IMR-90 (cell line): ENCODE data around the gene TIAM2. TPM values are rescaled to one million over a fixed set of nuclear protein-coding genes. Genes with fewer than 3 reads are reported as not detected.
A peak's percentile ranks its signal among the peaks of the same experiment; 100 is the strongest.

Experiments
- ATAC-seq: fragments of 200-7000 bp; cut with Tn5 transposase; 2 replicates; pipeline ENCODE4 v1.9.1; 2020; ENCODE audit warnings: low read depth, mild to moderate bottlenecking, moderate library complexity
- BruUV-seq: library from RNA; stranded (reverse); fragments of 400-500 nt; replicated peaks from 2 replicates; lab custom pipeline; 2021; lab: Mats Ljungman, UMichigan
- CTCF ChIA-PET: fragments of 300-600 bp; formaldehyde crosslinking; extraction: SDS; loops from one replicate; lab custom pipeline; 2021; ENCODE audit warnings: antibody characterized with exemption; lab: Yijun Ruan, JAX
- POLR2A ChIA-PET: fragments of 300-600 bp; sonication (Branson Sonifier 250); formaldehyde crosslinking; loops from one replicate; lab custom pipeline; 2022; ENCODE audit warnings: antibody characterized with exemption; ENCODE audit not compliant: unreplicated experiment; lab: Charles Lee
- DNase-seq: peaks from one replicate; pipeline ENCODE4 v3.0.0; 2013
- H2AFZ ChIP-seq: replicated peaks from 2 replicates; pipeline ENCODE3; 2013; ENCODE audit warnings: low read length, mild to moderate bottlenecking; ENCODE audit not compliant: poor library complexity
- H2AK5ac ChIP-seq: 2 replicates; pipeline ENCODE4 v1.6.1; 2013; ENCODE audit warnings: low read depth, low read length, inconsistent platforms
- H2AK9ac ChIP-seq: replicated peaks from 2 replicates; pipeline ENCODE3; 2013; ENCODE audit warnings: mild to moderate bottlenecking, low read depth, low read length, moderate library complexity; ENCODE audit not compliant: poor library complexity
- H2BK120ac ChIP-seq: 2 replicates; pipeline ENCODE4 v1.6.1; 2013; ENCODE audit warnings: low read depth, low read length, inconsistent platforms
- H2BK15ac ChIP-seq: 3 replicates; pipeline ENCODE4 v1.6.1; 2013; ENCODE audit warnings: low read depth, low read length, inconsistent platforms
- H2BK20ac ChIP-seq: 2 replicates; pipeline ENCODE4 v1.6.1; 2013; ENCODE audit warnings: low read depth, mild to moderate bottlenecking, inconsistent platforms, low read length, moderate library complexity
- H2BK5ac ChIP-seq: 2 replicates; pipeline ENCODE4 v1.6.1; 2013; ENCODE audit warnings: mild to moderate bottlenecking, low read depth, low read length, inconsistent platforms; ENCODE audit not compliant: poor library complexity, severe bottlenecking
- H3K14ac ChIP-seq: replicated peaks from 2 replicates; pipeline ENCODE4 v1.6.1; 2013; ENCODE audit warnings: low read depth, low read length, inconsistent platforms
- H3K18ac ChIP-seq: 2 replicates; pipeline ENCODE4 v1.6.1; 2013; ENCODE audit warnings: low read depth, low read length, control low read depth
- H3K23ac ChIP-seq: 2 replicates; pipeline ENCODE4 v1.6.1; 2013; ENCODE audit warnings: low read depth, low read length, inconsistent platforms
- H3K27ac ChIP-seq: 2 replicates; pipeline ENCODE4 v1.5.1; 2013; ENCODE audit warnings: mild to moderate bottlenecking, control low read depth, low read length; ENCODE audit not compliant: insufficient read depth
- H3K27me3 ChIP-seq: 2 replicates; pipeline ENCODE4 v1.6.1; 2013; ENCODE audit warnings: low read length; ENCODE audit not compliant: control insufficient read depth, insufficient read depth
- H3K36me3 ChIP-seq: 2 replicates; pipeline ENCODE4 v1.6.1; 2013; ENCODE audit warnings: low read length, mixed read lengths; ENCODE audit not compliant: control insufficient read depth, insufficient read depth
- H3K4ac ChIP-seq: 2 replicates; pipeline ENCODE4 v1.6.1; 2013; ENCODE audit warnings: low read depth, low read length, inconsistent platforms
- H3K4me1 ChIP-seq: 2 replicates; pipeline ENCODE4 v1.6.1; 2013; ENCODE audit warnings: low read length, mixed read lengths; ENCODE audit not compliant: control insufficient read depth, insufficient read depth
- H3K4me2 ChIP-seq: 2 replicates; pipeline ENCODE4 v1.6.1; 2013; ENCODE audit warnings: low read depth, mild to moderate bottlenecking, control low read depth, low read length, moderate library complexity
- H3K4me3 ChIP-seq: 2 replicates; pipeline ENCODE4 v1.5.1; 2013; ENCODE audit warnings: low read depth, mild to moderate bottlenecking, control low read depth, low read length, moderate library complexity; ENCODE audit not compliant: insufficient read depth
- H3K56ac ChIP-seq: 2 replicates; pipeline ENCODE4 v1.6.1; 2013; ENCODE audit warnings: low read length, inconsistent platforms; ENCODE audit not compliant: insufficient read depth; ENCODE audit errors: extremely low read depth
- H3K79me1 ChIP-seq, 2 experiments: 2 replicates each; pipeline ENCODE4 v1.6.1; 2013; ENCODE audit warnings: low read length in 2 of 2, inconsistent platforms in 1 of 2, low read depth in 1 of 2
- H3K9ac ChIP-seq: 2 replicates; pipeline ENCODE4 v1.6.1; 2013; ENCODE audit warnings: low read depth, low read length, control low read depth
- H3K9me1 ChIP-seq: 2 replicates; pipeline ENCODE4 v1.6.1; 2013; ENCODE audit warnings: low read length, inconsistent platforms; ENCODE audit not compliant: insufficient read depth
- H3K9me3 ChIP-seq: 2 replicates; pipeline ENCODE4 v1.6.1; 2013; ENCODE audit warnings: low read length; ENCODE audit not compliant: control insufficient read depth, insufficient read depth
- H4K20me1 ChIP-seq: 2 replicates; pipeline ENCODE4 v1.6.1; 2013; ENCODE audit warnings: low read length, inconsistent platforms; ENCODE audit not compliant: insufficient read depth
- H4K5ac ChIP-seq: 2 replicates; pipeline ENCODE4 v1.6.1; 2013; ENCODE audit warnings: mild to moderate bottlenecking, low read depth, low read length, control low read depth
- H4K8ac ChIP-seq, 2 experiments: 2 replicates each; pipeline ENCODE4 v1.6.1; 2013; ENCODE audit warnings: low read depth in 2 of 2, low read length in 2 of 2, control low read depth in 1 of 2, inconsistent platforms in 1 of 2
- H4K91ac ChIP-seq: 2 replicates; pipeline ENCODE4 v1.6.1; 2013; ENCODE audit warnings: low read depth, low read length, inconsistent platforms; ENCODE audit not compliant: insufficient read depth
- BHLHE40 ChIP-seq: fragments of 150-350 bp; IDR thresholded peaks from 2 replicates; pipeline ENCODE4 v1.6.1; 2016; ENCODE audit warnings: mild to moderate bottlenecking, low read depth, low read length
- CEBPB ChIP-seq: IDR thresholded peaks from 2 replicates; pipeline ENCODE4 v1.6.1; 2012; ENCODE audit warnings: low read depth, low read length, improper control_type of control experiment
- CHD1 ChIP-seq: IDR thresholded peaks from 2 replicates; pipeline ENCODE4 v1.6.1; 2012; ENCODE audit warnings: low read depth, low read length, improper control_type of control experiment
- CTCF ChIP-seq: conservative IDR thresholded peaks from 2 replicates; pipeline ENCODE4 v1.5.1; 2012; ENCODE audit warnings: mild to moderate bottlenecking, low read depth, low read length, improper control_type of control experiment
- ELK1 ChIP-seq: fragments of 150-350 bp; IDR thresholded peaks from 2 replicates; pipeline ENCODE4 v1.6.1; 2016; ENCODE audit warnings: low read depth, mild to moderate bottlenecking, low read length, moderate library complexity, borderline replicate concordance
- FOS ChIP-seq: fragments of 150-350 bp; IDR thresholded peaks from 2 replicates; pipeline ENCODE4 v1.6.1; 2016; ENCODE audit warnings: low read depth, low read length
- MAFK ChIP-seq: IDR thresholded peaks from 2 replicates; pipeline ENCODE4 v1.6.1; 2012; ENCODE audit warnings: low read depth, low read length, improper control_type of control experiment
- MAZ ChIP-seq: IDR thresholded peaks from 2 replicates; pipeline ENCODE4 v1.6.1; 2012; ENCODE audit warnings: low read depth, mild to moderate bottlenecking, low read length, improper control_type of control experiment, moderate library complexity, borderline replicate concordance
- MXI1 ChIP-seq: IDR thresholded peaks from 2 replicates; pipeline ENCODE4 v1.6.1; 2012; ENCODE audit warnings: low read depth, mild to moderate bottlenecking, low read length, moderate library complexity, borderline replicate concordance
- NFE2L2 ChIP-seq: fragments of 150-350 bp; IDR thresholded peaks from 2 replicates; pipeline ENCODE4 v1.6.1; 2016; ENCODE audit warnings: low read depth, mild to moderate bottlenecking, low read length
- POLR2A ChIP-seq: IDR thresholded peaks from 2 replicates; pipeline ENCODE4 v1.6.1; 2012; ENCODE audit warnings: mild to moderate bottlenecking, low read depth, low read length
- RAD21 ChIP-seq: IDR thresholded peaks from 2 replicates; pipeline ENCODE4 v1.6.1; 2012; ENCODE audit warnings: low read length, improper control_type of control experiment
- RCOR1 ChIP-seq: IDR thresholded peaks from 2 replicates; pipeline ENCODE4 v1.6.1; 2012; ENCODE audit warnings: mild to moderate bottlenecking, low read length, improper control_type of control experiment; ENCODE audit not compliant: insufficient replicate concordance
- RFX5 ChIP-seq: IDR thresholded peaks from 2 replicates; pipeline ENCODE4 v1.8.0; 2012; ENCODE audit warnings: low read depth, mild to moderate bottlenecking, low read length, moderate library complexity
- USF2 ChIP-seq: fragments of 150-350 bp; IDR thresholded peaks from 2 replicates; pipeline ENCODE4 v1.6.1; 2017; ENCODE audit warnings: mild to moderate bottlenecking, antibody characterized with exemption, low read length, low read depth
- WGBS, 2 experiments: methylation state at CpG; one replicate each; pipeline versions ENCODE4 v1.1.5 to v1.1.7; 2013; ENCODE audit warnings: missing lambda C conversion rate in 2 of 2; ENCODE audit not compliant: insufficient read length in 1 of 2; ENCODE audit errors: extremely low coverage in 2 of 2; 5-methylcytosine and 5-hydroxymethylcytosine counted together
- dilution Hi-C: fragments of 300-500 bp; cut with HindIII; formaldehyde crosslinking; loops from one replicate; pipeline ENCODE4 v1.14.3; 2018; ENCODE audit warnings: low sequenced_read_pairs; ENCODE audit not compliant: unreplicated experiment
- in situ Hi-C: fragments of 300-500 bp; cut with MboI; formaldehyde crosslinking; loops from 3 replicates; pipeline ENCODE4 v1.14.3; 2019; ENCODE audit warnings: low sequenced_read_pairs, inconsistent platforms, mixed read lengths
- intact Hi-C: fragments of 100-400 bp; cut with micrococcal nuclease; formaldehyde crosslinking; loops from 2 replicates; pipeline ENCODE4 v1.10.0; 2022
- polyA plus RNA-seq, 3 experiments: library from polyadenylated mRNA; depleted of rRNA; stranded (reverse); fragments of >200 nt; gene quantifications; 2 replicates each; pipeline ENCODE4 v1.2.3, GENCODE V29; 2012; ENCODE audit warnings: low replicate concordance in 1 of 3
- total RNA-seq: library from RNA; depleted of rRNA; stranded (reverse); fragments of >200 nt; gene quantifications from 2 replicates; pipeline ENCODE4 v1.2.3, GENCODE V29; 2012

TIAM2 gene
- total and polyA plus RNA-seq, 2 of the 4 experiments (the other 2 are of a cell fraction), result 3.1 to 4.7 TPM

- 87% methylated on average over 5 of the region's 16 CpGs; no CpG with 5 or more reads in 1 of the 2 experiments for WGBS, 2 experiments
- intact Hi-C loops, result no loop called here
- Histone ChIP-seq H3K18ac (no peak overlapping the region), H3K79me1 (no peaks in the 10 kb centered on the region), H2BK15ac (no peak overlapping the region), H4K5ac (no peak overlapping the region), H4K8ac (no peak overlapping the region), H3K56ac (no peak overlapping the region), H3K14ac (no peak overlapping the region), H2BK5ac (no peak overlapping the region), H3K4me2 (no peak overlapping the region), H3K27me3 (no peaks in the 10 kb centered on the region), H3K36me3 (peaks cover 1% of the 10 kb centered on the region), H3K23ac (no peak overlapping the region), H3K27ac (no peak overlapping the region), H4K91ac (no peak overlapping the region), H4K20me1 (no peaks in the 10 kb centered on the region), H3K9ac (no peak overlapping the region), H2BK120ac (no peak overlapping the region), H2AK5ac (0 out of 2 replicates have a peak overlapping the region, but pooled peaks have one; percentile 46), H3K4me1 (no peaks in the 10 kb centered on the region), H3K4ac (no peak overlapping the region), H2AK9ac (peak overlapping the region; percentile 25), H2AFZ (no peak overlapping the region), H3K9me1 (no peaks in the 10 kb centered on the region; the same call in 1 of the 2 replicates), H3K9me3 (no peaks in the 10 kb centered on the region), H2BK20ac (no peak overlapping the region), H3K4me3 (no peak overlapping the region)
- in situ Hi-C loops, result no loop called here
- dilution Hi-C loops, result no loop called here
- POLR2A ChIA-PET, result no interaction called here
- ATAC-seq, result no peak
- DNase-seq, result no peak
- BruUV-seq, result no TSS peak
- CTCF ChIA-PET, result interaction anchor here (1.0 kb wide), 1 partner anchor 11 kb away, joined by 3 read pairs; no protein-coding TSS in a partner anchor
- TF ChIP-seq RAD21 (no peak), CEBPB (no peak), NFE2L2 (no peak), FOS (no peak), CHD1 (no peak), MXI1 (no peak), POLR2A (no peak), ELK1 (no peak), BHLHE40 (no peak), RCOR1 (no peak), MAFK (no peak), MAZ (no peak), USF2 (no peak), CTCF (no peak), RFX5 (no peak)
Observed at GRCh38 chr6:155212616-155213380, 217.7 kb downstream of the TIAM2 start.
